ENCODE results near the gene FAT1. TPM values are rescaled to one million over a fixed set of nuclear protein-coding genes. Genes with fewer than 3 reads are reported as not detected.

Gene FAT1
- total and polyA plus RNA-seq, 9 donors: 80.7 to 144 (median 124) TPM

- H3K9me3 ChIP-seq (replicated peaks; ENCODE audit: control insufficient read depth, low read depth, low read length): no peaks in the 10 kb centered on the region
- no peak overlapping the region for H3K4me3 ChIP-seq (ENCODE audit: low read length)
- no peaks in the 10 kb centered on the region for H3K4me1 ChIP-seq (ENCODE audit: control insufficient read depth, insufficient read depth, low read length)
- peaks cover 63% of the 10 kb centered on the region for H3K36me3 ChIP-seq (ENCODE audit: control insufficient read depth, insufficient read depth, low read length)
- 62% methylated on average over 4 of the region's 6 CpGs for WGBS (ENCODE audit: insufficient coverage)
- peak; percentile 17 for DNase-seq
- H3K27me3 ChIP-seq (ENCODE audit: control insufficient read depth, insufficient read depth, low read length): no peaks in the 10 kb centered on the region
- H3K27ac ChIP-seq (ENCODE audit: low read length): no peak overlapping the region
Measured at GRCh38 chr4:186606591-186606992, 117.1 kb downstream of the FAT1 start.

GRCh38 chr4:186605261-186605865 lies 118.3 kb downstream of the FAT1 start:
- Histone ChIP-seq H3K27ac (ENCODE audit: low read length) (no peak overlapping the region), H3K4me3 (ENCODE audit: low read length) (no peak overlapping the region), H3K4me1 (ENCODE audit: control insufficient read depth, insufficient read depth, low read length) (no peaks in the 10 kb centered on the region), H3K27me3 (ENCODE audit: control insufficient read depth, insufficient read depth, low read length) (no peaks in the 10 kb centered on the region), H3K9me3 (replicated peaks; ENCODE audit: control insufficient read depth, low read depth, low read length) (no peaks in the 10 kb centered on the region), H3K36me3 (ENCODE audit: control insufficient read depth, insufficient read depth, low read length) (peaks cover 69% of the 10 kb centered on the region)
- 73% methylated on average over 3 of the region's 3 CpGs for WGBS (ENCODE audit: insufficient coverage)
- DNase-seq: no peak

GRCh38 chr4:186604124-186604807 lies 119.4 kb downstream of the FAT1 start:
- Histone ChIP-seq H3K4me3 (ENCODE audit: low read length) (no peak overlapping the region), H3K27ac (ENCODE audit: low read length) (no peak overlapping the region), H3K9me3 (replicated peaks; ENCODE audit: control insufficient read depth, low read depth, low read length) (no peaks in the 10 kb centered on the region), H3K4me1 (ENCODE audit: control insufficient read depth, insufficient read depth, low read length) (no peaks in the 10 kb centered on the region), H3K27me3 (ENCODE audit: control insufficient read depth, insufficient read depth, low read length) (no peaks in the 10 kb centered on the region), H3K36me3 (ENCODE audit: control insufficient read depth, insufficient read depth, low read length) (peaks cover 75% of the 10 kb centered on the region)
- no peak for DNase-seq
- WGBS (ENCODE audit: insufficient coverage): 75% methylated on average over 2 of the region's 7 CpGs

GRCh38 chr4:186602978-186603377 lies 120.7 kb downstream of the FAT1 start:
- Histone ChIP-seq H3K36me3 (ENCODE audit: control insufficient read depth, insufficient read depth, low read length) (peaks cover 73% of the 10 kb centered on the region), H3K27me3 (ENCODE audit: control insufficient read depth, insufficient read depth, low read length) (no peaks in the 10 kb centered on the region), H3K4me3 (ENCODE audit: low read length) (no peak overlapping the region), H3K27ac (ENCODE audit: low read length) (no peak overlapping the region), H3K9me3 (replicated peaks; ENCODE audit: control insufficient read depth, low read depth, low read length) (no peaks in the 10 kb centered on the region), H3K4me1 (ENCODE audit: control insufficient read depth, insufficient read depth, low read length) (no peaks in the 10 kb centered on the region)
- no peak for DNase-seq
- 98% methylated on average over 4 of the region's 9 CpGs for WGBS (ENCODE audit: insufficient coverage)

- H3K4me1 ChIP-seq (ENCODE audit: control insufficient read depth, insufficient read depth, low read length): no peaks in the 10 kb centered on the region
- DNase-seq: no peak
- H3K36me3 ChIP-seq (ENCODE audit: control insufficient read depth, insufficient read depth, low read length): peaks cover 60% of the 10 kb centered on the region
- 92% methylated on average over 7 of the region's 10 CpGs for WGBS (ENCODE audit: insufficient coverage)
- no peak overlapping the region for H3K4me3 ChIP-seq (ENCODE audit: low read length)
- H3K27me3 ChIP-seq (ENCODE audit: control insufficient read depth, insufficient read depth, low read length): no peaks in the 10 kb centered on the region
- no peaks in the 10 kb centered on the region for H3K9me3 ChIP-seq (replicated peaks; ENCODE audit: control insufficient read depth, low read depth, low read length)
- no peak overlapping the region for H3K27ac ChIP-seq (ENCODE audit: low read length)
Measured at GRCh38 chr4:186599483-186599882, 124.2 kb downstream of the FAT1 start.

GRCh38 chr4:186598686-186599085 lies 125.0 kb downstream of the FAT1 start:
- 94% methylated on average over 5 of the region's 7 CpGs for WGBS (ENCODE audit: insufficient coverage)
- peaks cover 60% of the 10 kb centered on the region for H3K36me3 ChIP-seq (ENCODE audit: control insufficient read depth, insufficient read depth, low read length)

GRCh38 chr4:186596850-186597390 lies 126.7 kb downstream of the FAT1 start:
- no peak for DNase-seq
- peaks cover 54% of the 10 kb centered on the region for H3K36me3 ChIP-seq (ENCODE audit: control insufficient read depth, insufficient read depth, low read length)
- no peaks in the 10 kb centered on the region for H3K9me3 ChIP-seq (replicated peaks; ENCODE audit: control insufficient read depth, low read depth, low read length)
- WGBS (ENCODE audit: insufficient coverage): 91% methylated on average over 19 of the region's 23 CpGs
- H3K4me1 ChIP-seq (ENCODE audit: control insufficient read depth, insufficient read depth, low read length): no peaks in the 10 kb centered on the region
- H3K27me3 ChIP-seq (ENCODE audit: control insufficient read depth, insufficient read depth, low read length): no peaks in the 10 kb centered on the region
- no peak overlapping the region for H3K4me3 ChIP-seq (ENCODE audit: low read length)
- H3K27ac ChIP-seq (ENCODE audit: low read length): no peak overlapping the region

More at GRCh38 chr4:186598686-186599085, 125.0 kb downstream of the FAT1 start:
- no peak for DNase-seq
- H3K9me3 ChIP-seq (replicated peaks; ENCODE audit: control insufficient read depth, low read depth, low read length): no peaks in the 10 kb centered on the region
- no peaks in the 10 kb centered on the region for H3K4me1 ChIP-seq (ENCODE audit: control insufficient read depth, insufficient read depth, low read length)
- no peak overlapping the region for H3K27ac ChIP-seq (ENCODE audit: low read length)
- no peak overlapping the region for H3K4me3 ChIP-seq (ENCODE audit: low read length)
- no peaks in the 10 kb centered on the region for H3K27me3 ChIP-seq (ENCODE audit: control insufficient read depth, insufficient read depth, low read length)

- 98% methylated on average over 11 of the region's 12 CpGs for WGBS (ENCODE audit: insufficient coverage)
- H3K27ac ChIP-seq (ENCODE audit: low read length): no peak overlapping the region
Measured at GRCh38 chr4:186596346-186596745, 127.3 kb downstream of the FAT1 start.

GRCh38 chr4:186593587-186593973 lies 130.1 kb downstream of the FAT1 start:
- WGBS (ENCODE audit: insufficient coverage): 83% methylated on average over 2 of the region's 7 CpGs
- Histone ChIP-seq H3K27ac (ENCODE audit: low read length) (no peak overlapping the region), H3K36me3 (ENCODE audit: control insufficient read depth, insufficient read depth, low read length) (peaks cover 42% of the 10 kb centered on the region), H3K27me3 (ENCODE audit: control insufficient read depth, insufficient read depth, low read length) (no peaks in the 10 kb centered on the region), H3K9me3 (replicated peaks; ENCODE audit: control insufficient read depth, low read depth, low read length) (no peaks in the 10 kb centered on the region), H3K4me1 (ENCODE audit: control insufficient read depth, insufficient read depth, low read length) (no peaks in the 10 kb centered on the region), H3K4me3 (ENCODE audit: low read length) (no peak overlapping the region)
- DNase-seq: no peak

More at GRCh38 chr4:186596346-186596745, 127.3 kb downstream of the FAT1 start:
- H3K9me3 ChIP-seq (replicated peaks; ENCODE audit: control insufficient read depth, low read depth, low read length): no peaks in the 10 kb centered on the region
- DNase-seq: no peak
- H3K4me3 ChIP-seq (ENCODE audit: low read length): no peak overlapping the region
- no peaks in the 10 kb centered on the region for H3K4me1 ChIP-seq (ENCODE audit: control insufficient read depth, insufficient read depth, low read length)
- H3K36me3 ChIP-seq (ENCODE audit: control insufficient read depth, insufficient read depth, low read length): peaks cover 55% of the 10 kb centered on the region
- no peaks in the 10 kb centered on the region for H3K27me3 ChIP-seq (ENCODE audit: control insufficient read depth, insufficient read depth, low read length)

- H3K9me3 ChIP-seq (replicated peaks; ENCODE audit: control insufficient read depth, low read depth, low read length): no peaks in the 10 kb centered on the region
- H3K4me1 ChIP-seq (ENCODE audit: control insufficient read depth, insufficient read depth, low read length): no peaks in the 10 kb centered on the region
- no peak overlapping the region for H3K27ac ChIP-seq (ENCODE audit: low read length)
- H3K4me3 ChIP-seq (ENCODE audit: low read length): no peak overlapping the region
- H3K36me3 ChIP-seq (ENCODE audit: control insufficient read depth, insufficient read depth, low read length): peaks cover 45% of the 10 kb centered on the region
- WGBS (ENCODE audit: insufficient coverage): 86% methylated on average over 6 of the region's 13 CpGs
- H3K27me3 ChIP-seq (ENCODE audit: control insufficient read depth, insufficient read depth, low read length): no peaks in the 10 kb centered on the region
- DNase-seq: no peak
Measured at GRCh38 chr4:186592966-186593586, 130.6 kb downstream of the FAT1 start.

All from muscle of leg (tissue), 11 donors.